ENCODE data around the gene DNAJB5.

Gene DNAJB5

DNA sequence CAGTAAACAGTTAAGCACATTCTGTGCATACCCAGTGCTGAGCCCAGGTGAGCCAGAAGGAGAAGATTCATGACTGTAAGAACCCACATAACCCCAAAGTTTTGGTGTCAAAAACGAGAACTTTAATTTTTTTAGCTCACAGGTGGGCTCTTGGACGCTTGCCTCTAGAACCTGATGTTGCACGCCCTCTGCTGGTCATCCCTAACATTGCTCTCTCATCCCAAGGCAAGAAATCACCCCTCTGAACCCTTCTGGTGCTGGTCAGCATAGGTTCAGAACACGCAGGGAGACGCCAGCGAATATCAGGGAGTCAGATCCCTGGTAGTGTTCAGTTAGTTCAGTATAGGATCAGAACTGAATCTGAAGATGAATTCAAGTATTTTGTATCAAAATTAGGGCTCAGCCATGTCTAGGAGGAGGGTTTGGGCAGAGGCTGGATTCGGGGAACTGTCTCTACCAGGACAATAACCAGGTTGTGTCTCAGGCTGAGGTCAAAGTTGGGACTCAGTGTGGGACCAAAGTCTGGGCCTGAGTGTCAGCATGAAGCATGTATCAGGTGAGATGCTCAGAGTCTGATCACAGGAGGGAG is 4.1 kb upstream of the DNAJB5 start:
- peak; percentile 83 for DNase-seq

- DNase-seq = no peak
Observed at GRCh38 chr9:34986540-34987047, 3.0 kb upstream of the DNAJB5 start.

GRCh38 chr9:34987160-34987901 is 2.2 kb upstream of the DNAJB5 start:
- no peak for DNase-seq

GRCh38 chr9:34988218-34989002 is 1.1 kb upstream of the DNAJB5 start:
- no peak for DNase-seq

DNA sequence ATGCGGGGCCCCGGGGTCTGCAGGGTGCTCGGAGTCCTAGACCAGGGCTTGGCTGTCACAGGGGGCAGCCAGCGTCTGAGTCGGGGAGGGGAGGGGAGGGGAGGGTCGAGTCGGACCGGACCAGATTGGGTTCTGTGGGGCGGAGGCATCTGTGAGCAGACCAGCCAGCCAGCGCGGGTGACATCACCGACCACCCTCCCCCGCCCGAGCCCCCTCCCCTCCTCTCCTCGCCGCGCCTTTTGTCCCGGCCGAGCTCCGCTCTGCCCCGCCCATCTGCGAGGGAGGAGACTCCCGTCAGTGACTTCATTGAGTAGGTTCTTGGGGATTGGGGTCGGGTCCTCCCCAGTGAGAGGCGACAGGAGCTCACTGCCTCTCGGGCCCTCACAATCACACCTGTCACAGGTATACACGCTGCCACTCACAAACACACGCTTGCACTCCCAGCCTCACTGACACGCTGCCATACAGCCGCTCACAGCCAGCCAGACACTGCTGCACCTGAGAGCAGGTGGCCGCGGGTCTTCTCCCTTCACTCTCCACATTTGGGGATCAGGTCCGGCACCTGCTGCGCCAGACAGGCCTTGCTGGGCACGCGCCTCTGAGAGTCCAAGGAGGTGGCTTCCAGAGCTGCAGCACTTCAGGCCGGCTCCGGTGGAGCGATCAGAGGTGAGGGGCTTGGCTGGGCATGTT is 546 bp downstream of the DNAJB5 start:
- no peak for DNase-seq

GRCh38 chr9:34990908-34991606 is 1.5 kb downstream of the DNAJB5 start:
- DNase-seq = no peak

- DNase-seq = no peak
Observed at GRCh38 chr9:34991607-34992375, 2.2 kb downstream of the DNAJB5 start.

GRCh38 chr9:34992376-34992951 is 2.9 kb downstream of the DNAJB5 start:
- DNase-seq = peak; percentile 77

DNA sequence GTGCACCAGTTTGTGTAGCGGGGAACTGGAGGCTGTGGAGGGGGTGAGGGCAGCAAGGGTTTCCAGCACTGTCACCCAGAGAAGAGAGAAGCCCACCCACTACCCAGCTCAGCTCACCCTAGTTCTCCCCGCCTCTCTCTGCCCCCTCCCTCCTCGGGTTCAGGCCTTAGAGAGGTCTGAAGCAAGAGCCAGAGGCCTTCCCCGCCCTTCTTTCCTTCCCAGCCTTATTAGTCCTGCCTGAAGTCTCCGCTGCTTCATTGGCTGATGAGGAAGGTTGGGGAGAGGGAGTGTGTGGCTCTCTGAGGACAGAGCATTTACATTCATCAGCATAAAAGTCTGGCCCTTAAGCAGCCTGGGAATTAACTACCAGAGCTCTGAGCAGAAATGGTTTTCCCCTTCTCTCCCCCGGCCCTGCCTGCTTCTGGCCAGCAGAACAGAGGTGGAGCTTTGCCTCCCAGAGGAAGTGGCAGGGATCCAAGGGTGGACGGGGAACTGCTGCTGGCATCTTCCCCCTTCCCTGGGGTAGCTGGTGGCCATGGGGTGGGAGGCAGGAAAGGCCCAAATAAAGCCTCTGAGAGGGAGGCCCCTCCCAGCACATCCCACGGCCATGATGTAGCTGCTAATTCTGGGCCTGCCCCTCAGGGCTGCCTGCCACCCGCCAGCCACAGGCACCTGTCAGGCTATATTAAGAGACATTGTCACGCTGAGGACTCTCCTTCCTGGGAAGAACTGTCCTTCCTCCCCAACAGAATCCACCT is 4.1 kb downstream of the DNAJB5 start:
- DNase-seq = no peak

DNA sequence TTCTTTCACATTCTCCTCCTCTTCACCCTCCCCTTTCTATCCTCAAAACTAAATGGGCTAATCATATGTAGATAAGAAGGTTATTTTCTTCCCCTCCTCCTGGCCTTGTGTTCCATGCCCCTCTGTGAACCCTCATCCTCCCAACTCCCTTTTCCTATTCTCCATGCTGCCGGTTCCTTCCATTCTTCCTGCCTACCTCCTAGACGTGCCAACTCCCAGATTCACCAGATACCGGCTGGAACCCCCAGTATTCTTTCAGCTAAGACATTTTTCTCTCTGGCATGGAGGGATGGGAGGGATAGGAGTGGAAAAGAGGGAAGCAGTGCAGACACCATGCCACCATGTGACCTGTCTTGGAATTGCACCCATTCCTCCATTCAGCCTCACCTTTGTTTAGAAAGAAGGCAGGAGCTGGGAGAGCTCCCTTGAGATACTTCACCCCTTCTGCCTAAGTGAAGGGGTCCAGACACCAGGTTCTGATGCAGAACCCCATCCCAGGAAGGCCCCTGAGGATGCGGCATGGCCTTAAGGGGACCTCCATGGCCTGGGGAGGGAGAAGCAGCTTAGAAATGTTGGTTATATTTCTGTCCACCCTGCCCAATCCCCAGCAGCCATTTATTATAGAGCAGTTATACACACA is 4.8 kb downstream of the DNAJB5 start:
- no peak for DNase-seq

- DNase-seq = no peak
Observed at GRCh38 chr9:34994900-34995669, 5.5 kb downstream of the DNAJB5 start.

- no peak for DNase-seq
Observed at GRCh38 chr9:34995670-34996060, 6.1 kb downstream of the DNAJB5 start.

DNA sequence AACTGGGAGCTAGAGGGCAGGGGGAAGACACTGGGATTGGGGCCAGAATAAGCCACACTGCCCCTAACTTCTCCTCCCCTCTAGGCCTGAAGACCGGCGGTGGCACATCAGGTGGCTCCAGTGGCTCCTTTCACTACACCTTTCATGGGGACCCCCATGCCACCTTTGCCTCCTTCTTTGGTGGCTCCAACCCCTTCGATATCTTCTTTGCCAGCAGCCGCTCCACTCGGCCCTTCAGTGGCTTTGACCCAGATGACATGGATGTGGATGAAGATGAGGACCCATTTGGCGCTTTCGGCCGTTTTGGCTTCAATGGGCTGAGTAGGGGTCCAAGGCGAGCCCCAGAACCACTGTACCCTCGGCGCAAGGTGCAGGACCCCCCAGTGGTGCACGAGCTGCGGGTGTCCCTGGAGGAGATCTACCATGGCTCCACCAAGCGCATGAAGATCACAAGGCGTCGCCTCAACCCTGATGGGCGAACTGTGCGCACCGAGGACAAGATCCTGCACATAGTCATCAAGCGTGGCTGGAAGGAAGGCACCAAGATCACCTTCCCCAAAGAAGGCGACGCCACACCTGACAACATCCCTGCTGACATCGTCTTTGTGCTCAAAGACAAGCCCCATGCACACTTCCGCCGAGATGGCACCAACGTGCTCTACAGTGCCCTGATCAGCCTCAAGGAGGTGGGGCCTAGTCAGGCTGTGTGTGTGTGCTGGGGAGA is 6.8 kb downstream of the DNAJB5 start:
- DNase-seq = no peak

GRCh38 chr9:34996905-34997279 is 7.3 kb downstream of the DNAJB5 start:
- DNase-seq = no peak

- DNase-seq = no peak
Observed at GRCh38 chr9:34997379-34997781, 7.8 kb downstream of the DNAJB5 start.

GRCh38 chr9:34998266-34998665 is 8.7 kb downstream of the DNAJB5 start:
- no peak for DNase-seq

DNA sequence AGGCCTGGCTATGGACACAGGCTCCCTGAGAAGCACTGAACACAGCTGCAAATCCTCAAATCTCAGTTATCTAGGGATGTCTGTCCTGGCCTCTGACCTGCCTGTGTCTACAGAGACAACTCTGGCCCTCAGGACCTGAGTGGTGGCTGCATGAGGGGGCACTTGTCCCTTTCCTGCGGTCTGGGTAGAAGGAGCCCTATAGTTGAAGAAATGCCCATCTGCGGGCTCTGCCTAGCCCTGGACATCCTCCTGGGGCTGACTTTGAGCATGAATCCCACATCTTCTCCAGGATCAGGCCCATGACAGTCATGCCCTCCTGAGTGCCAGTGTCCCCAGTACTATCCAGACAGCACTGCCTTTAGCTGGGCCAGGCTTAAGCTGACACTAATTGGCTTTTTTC is 10.0 kb downstream of the DNAJB5 start:
- no peak for DNase-seq

- DNase-seq = no peak
Observed at GRCh38 chr9:35000535-35001284, 11.2 kb downstream of the DNAJB5 start.

All from activated CD8-positive, alpha-beta memory T cell treated with anti-CD3 and anti-CD28 coated beads for 24 hours (primary cell).